AG04450 (cell line): ENCODE measurements around the gene AUH. TPM values are rescaled to one million over a fixed set of nuclear protein-coding genes. Genes with fewer than 3 reads are reported as not detected.

Source experiments
- CTCF ChIA-PET: fragments of 300-600, 350-600 bp; formaldehyde crosslinking; extraction: SDS; loops from one replicate; lab custom pipeline; 2022; ENCODE audit warnings: antibody characterized with exemption, inconsistent platforms; lab: Charles Lee
- POLR2A ChIA-PET: fragments of 350-600 bp; formaldehyde crosslinking; extraction: SDS; loops from one replicate; lab custom pipeline; 2021; ENCODE audit warnings: antibody characterized with exemption, inconsistent platforms; lab: Yijun Ruan, JAX
- DNase-seq: peaks from one replicate; pipeline ENCODE4 v3.0.0-alpha.2; 2011; ENCODE audit warnings: low read depth, low spot score
- H3K27ac ChIP-seq: one replicate; pipeline ENCODE4 v1.5.1; 2012; ENCODE audit warnings: low read depth, low read length, control low read depth
- H3K27me3 ChIP-seq: one replicate; pipeline ENCODE4 v1.6.0; 2012; ENCODE audit warnings: low read length; ENCODE audit not compliant: control insufficient read depth, insufficient read depth
- H3K4me3 ChIP-seq: 2 replicates; pipeline ENCODE4 v1.5.1; 2011; ENCODE audit warnings: mild to moderate bottlenecking, low read depth, low read length, control low read depth
- H3K9me3 ChIP-seq: 2 replicates; pipeline ENCODE4 v1.5.1; 2012; ENCODE audit warnings: low read length; ENCODE audit not compliant: control insufficient read depth, insufficient read depth
- polyA plus RNA-seq: library from polyadenylated mRNA; depleted of rRNA; stranded (reverse); fragments of >200 nt; gene quantifications from 2 replicates; pipeline ENCODE4 v1.2.3, GENCODE V29; 2011
- TF ChIP-seq, protein P1 (sequence below): IDR thresholded peaks from 2 replicates; pipeline ENCODE4 v1.5.1; 2011; ENCODE audit warnings: low read depth, low read length, control low read depth, inconsistent platforms

Gene AUH
- polyA plus RNA-seq, 1 experiment = 9.1 TPM

DNA sequence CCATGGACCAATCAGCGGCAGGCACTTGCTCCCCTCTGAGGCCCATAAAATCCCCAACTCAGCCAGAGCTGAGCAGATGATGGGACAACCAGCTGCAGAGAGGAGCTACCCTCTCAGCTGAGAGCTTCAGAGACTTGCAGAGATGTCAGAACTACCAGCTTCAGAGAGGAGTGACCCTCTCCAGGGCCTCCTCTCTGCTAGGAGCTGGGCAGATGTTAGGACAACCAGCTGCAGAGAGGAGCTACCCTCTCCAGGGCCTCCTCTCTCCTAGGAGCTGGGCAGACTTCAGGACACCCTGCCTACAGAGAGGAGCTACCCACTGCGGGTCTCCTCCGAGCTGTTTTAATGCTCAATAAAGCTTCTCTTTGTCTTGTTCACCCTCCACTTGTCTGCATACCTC lies 3.0 kb upstream of the AUH start:
- ChIA-PET CTCF (no interaction called here), POLR2A (no interaction called here)
- TF ChIP-seq, protein P1, sequence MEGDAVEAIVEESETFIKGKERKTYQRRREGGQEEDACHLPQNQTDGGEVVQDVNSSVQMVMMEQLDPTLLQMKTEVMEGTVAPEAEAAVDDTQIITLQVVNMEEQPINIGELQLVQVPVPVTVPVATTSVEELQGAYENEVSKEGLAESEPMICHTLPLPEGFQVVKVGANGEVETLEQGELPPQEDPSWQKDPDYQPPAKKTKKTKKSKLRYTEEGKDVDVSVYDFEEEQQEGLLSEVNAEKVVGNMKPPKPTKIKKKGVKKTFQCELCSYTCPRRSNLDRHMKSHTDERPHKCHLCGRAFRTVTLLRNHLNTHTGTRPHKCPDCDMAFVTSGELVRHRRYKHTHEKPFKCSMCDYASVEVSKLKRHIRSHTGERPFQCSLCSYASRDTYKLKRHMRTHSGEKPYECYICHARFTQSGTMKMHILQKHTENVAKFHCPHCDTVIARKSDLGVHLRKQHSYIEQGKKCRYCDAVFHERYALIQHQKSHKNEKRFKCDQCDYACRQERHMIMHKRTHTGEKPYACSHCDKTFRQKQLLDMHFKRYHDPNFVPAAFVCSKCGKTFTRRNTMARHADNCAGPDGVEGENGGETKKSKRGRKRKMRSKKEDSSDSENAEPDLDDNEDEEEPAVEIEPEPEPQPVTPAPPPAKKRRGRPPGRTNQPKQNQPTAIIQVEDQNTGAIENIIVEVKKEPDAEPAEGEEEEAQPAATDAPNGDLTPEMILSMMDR = no peak
- H3K4me3 ChIP-seq = no peak overlapping the region
- H3K27ac ChIP-seq = no peak overlapping the region
- no peaks in the 10 kb centered on the region for H3K27me3 ChIP-seq
- H3K9me3 ChIP-seq = peaks cover 11% of the 10 kb centered on the region
- no peak for DNase-seq

- POLR2A ChIA-PET = no interaction called here
- no peak overlapping the region for H3K27ac ChIP-seq
- H3K9me3 ChIP-seq = peaks cover 11% of the 10 kb centered on the region
- DNase-seq = no peak
- no peak overlapping the region for H3K4me3 ChIP-seq
- H3K27me3 ChIP-seq = no peaks in the 10 kb centered on the region
- CTCF ChIA-PET = no interaction called here
- TF ChIP-seq, protein P1 = no peak
Measured at GRCh38 chr9:91364005-91364404, 2.3 kb upstream of the AUH start.

DNA sequence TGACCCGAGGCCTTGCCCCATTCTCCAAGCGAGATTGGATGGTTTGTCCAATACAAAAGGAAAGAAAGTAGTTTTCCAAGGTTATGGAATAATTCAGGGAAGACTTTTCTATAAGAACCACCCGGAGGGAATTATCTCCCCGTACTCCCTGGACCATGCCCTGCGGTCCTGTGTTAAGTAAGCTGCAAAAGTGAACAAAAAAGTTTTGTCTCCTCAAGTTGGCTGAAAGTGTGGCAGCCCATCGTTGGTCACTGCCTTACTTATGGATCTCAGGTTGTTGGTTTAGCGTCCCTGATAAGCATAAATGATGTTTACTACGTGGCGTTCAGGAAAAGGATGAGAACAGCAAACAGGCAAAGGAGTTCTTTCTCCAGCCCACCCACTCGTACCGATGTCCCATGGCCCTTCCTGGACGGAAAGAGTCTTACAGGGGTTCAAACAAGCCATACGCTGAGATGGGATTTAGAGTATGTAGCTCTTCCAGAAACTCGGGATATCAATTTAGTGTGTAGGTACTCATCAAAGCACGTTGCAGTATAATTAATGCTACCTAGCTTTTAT lies 413 bp upstream of the AUH start:
- ChIA-PET CTCF (interaction anchor here (0.5 to 0.6 kb wide), 2 partner anchors 64 to 86 kb away, joined by 5 read pairs; no protein-coding TSS in a partner anchor), POLR2A (no interaction called here)
- TF ChIP-seq, protein P1 = no peak
- no peaks in the 10 kb centered on the region for H3K27me3 ChIP-seq
- H3K27ac ChIP-seq = no peak overlapping the region
- H3K4me3 ChIP-seq = peak overlapping the region; percentile 82
- DNase-seq = no peak
- peaks cover 11% of the 10 kb centered on the region for H3K9me3 ChIP-seq

DNA sequence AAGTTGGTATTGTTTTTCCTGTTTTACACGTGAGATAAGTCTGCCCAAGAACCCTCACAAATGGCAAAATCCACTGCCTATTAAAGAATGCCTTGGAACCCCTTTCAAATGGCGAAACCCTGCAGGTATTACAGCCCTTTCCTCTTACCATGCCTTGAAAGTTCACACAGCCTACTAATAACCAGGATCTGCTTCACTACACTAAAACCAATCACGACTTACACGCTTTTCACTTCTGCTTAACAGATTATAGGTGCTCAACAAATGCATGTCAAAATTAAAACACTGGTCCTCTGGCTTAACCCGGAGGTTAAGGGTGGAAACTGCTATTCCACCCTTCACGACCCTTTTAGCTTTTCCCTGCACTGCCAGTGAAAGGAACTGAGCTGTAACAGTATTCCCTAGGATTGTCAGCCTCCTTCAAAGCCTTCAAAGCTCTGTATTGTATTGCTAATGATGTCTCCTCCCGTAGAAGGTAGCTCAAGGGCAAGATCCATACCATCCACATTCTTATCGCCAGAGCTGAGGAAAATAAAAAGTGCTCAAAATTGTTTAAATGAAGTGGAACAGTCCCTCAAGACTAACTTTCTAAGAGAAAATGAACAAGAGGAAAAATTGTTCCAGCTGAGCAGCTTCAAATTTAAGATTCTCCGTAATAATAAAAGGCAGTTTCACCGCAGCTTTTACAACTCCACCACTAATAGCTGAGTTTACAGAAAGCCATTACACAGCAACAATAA lies 997 bp downstream of the AUH start:
- TF ChIP-seq, protein P1 = no peak
- no peak for DNase-seq
- Histone ChIP-seq H3K4me3 (peak overlapping the region; percentile 82), H3K27ac (no peak overlapping the region), H3K27me3 (no peaks in the 10 kb centered on the region), H3K9me3 (peaks cover 11% of the 10 kb centered on the region)
- ChIA-PET CTCF (interaction anchor here (0.9 to 1.6 kb wide), 3 partner anchors 66 to 445 kb away, joined by 3 to 5 read pairs (median 5); no protein-coding TSS in a partner anchor), POLR2A (no interaction called here)
